Measurements from ENCODE around the gene DIP2B.

GRCh38 chr12:50520416-50521207 is 15.8 kb downstream of the DIP2B start:
- TF ChIP-seq POLR2AphosphoS5 (IDR thresholded peaks at IDR 0.05; ENCODE audit: borderline replicate concordance, low read depth, low read length) (no peak), EZH2 (IDR thresholded peaks at IDR 0.05) (no peak)
